ENCODE measurements around the gene GGA1. TPM values are rescaled to one million over a fixed set of nuclear protein-coding genes. Genes with fewer than 3 reads are reported as not detected.

GGA1 gene
- total RNA-seq, 3 donors from 2014 or later (not counting 1 experiment from before 2014, with no cell fraction given), result 69.3 to 87.8 (median 80.2) TPM

DNA sequence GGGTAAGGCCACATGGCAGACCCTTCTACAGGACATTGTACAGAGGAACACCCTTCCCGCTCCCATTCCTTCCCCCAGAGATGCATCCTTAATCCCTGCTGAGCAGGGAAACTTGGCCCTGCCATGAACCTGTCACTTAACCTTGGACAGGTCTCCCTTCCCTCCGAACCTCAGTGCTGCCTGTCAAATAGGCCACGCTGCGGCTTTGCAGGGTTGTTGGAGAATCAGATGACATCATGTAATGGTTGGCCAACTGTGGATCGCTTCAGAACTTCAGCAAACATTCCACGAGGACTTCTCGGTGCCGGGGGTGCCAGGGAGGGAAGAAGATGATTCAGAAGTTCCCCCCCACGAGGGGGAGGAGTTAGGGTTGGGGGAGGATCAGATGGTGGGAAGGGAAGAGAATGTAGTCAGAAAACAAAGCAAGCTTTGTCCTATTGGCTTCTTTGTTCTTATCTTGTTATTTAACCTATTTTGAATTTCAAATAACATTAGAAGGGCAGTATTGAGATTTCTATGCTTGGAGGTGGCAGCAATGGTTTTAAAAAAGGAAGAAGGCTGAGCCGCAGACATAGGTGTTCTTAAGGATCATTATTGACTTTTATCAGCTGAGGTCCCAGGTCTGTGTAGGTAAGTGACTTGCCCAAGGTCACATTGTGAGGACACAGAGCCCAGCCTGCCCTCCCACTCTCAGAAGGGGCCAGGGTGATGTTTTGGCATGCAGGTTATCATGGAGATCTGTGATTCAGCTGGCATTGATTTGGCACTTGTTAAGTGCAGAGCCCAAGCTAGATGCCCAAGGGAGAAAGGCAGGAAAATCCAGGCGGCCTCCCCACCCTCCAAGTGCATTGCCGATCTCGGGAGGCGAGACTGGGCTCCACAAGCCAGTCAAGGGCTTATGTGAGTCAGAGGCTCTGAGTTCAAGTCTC lies 45.2 kb upstream of the GGA1 start:
- H3K27ac ChIP-seq (ENCODE audit: low read length), result no peak overlapping the region
- peaks cover 30% of the 10 kb centered on the region for H3K27me3 ChIP-seq (ENCODE audit: control insufficient read depth, insufficient read depth, low read length)
- intact Hi-C loops (cut with micrococcal nuclease), result no loop called here
- no peak for DNase-seq
- no peak overlapping the region for H3K4me3 Mint-ChIP-seq
- peaks cover 24 to 48% of the 10 kb centered on the region in 2 donors for H3K27me3 Mint-ChIP-seq (ENCODE audit: low read depth in 2 of 2)
- H3K9me3 Mint-ChIP-seq, result no peaks in the 10 kb centered on the region
- H3K4me1 ChIP-seq (ENCODE audit: control insufficient read depth, insufficient read depth, low read length), result peaks cover 51% of the 10 kb centered on the region
- TF ChIP-seq, protein P1, sequence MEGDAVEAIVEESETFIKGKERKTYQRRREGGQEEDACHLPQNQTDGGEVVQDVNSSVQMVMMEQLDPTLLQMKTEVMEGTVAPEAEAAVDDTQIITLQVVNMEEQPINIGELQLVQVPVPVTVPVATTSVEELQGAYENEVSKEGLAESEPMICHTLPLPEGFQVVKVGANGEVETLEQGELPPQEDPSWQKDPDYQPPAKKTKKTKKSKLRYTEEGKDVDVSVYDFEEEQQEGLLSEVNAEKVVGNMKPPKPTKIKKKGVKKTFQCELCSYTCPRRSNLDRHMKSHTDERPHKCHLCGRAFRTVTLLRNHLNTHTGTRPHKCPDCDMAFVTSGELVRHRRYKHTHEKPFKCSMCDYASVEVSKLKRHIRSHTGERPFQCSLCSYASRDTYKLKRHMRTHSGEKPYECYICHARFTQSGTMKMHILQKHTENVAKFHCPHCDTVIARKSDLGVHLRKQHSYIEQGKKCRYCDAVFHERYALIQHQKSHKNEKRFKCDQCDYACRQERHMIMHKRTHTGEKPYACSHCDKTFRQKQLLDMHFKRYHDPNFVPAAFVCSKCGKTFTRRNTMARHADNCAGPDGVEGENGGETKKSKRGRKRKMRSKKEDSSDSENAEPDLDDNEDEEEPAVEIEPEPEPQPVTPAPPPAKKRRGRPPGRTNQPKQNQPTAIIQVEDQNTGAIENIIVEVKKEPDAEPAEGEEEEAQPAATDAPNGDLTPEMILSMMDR (IDR thresholded peaks at IDR 0.05), result no peak
- no peaks in the 10 kb centered on the region for H3K9me3 ChIP-seq (ENCODE audit: control insufficient read depth, insufficient read depth, low read length)
- no peaks in the 10 kb centered on the region for H3K36me3 Mint-ChIP-seq
- no peaks in the 10 kb centered on the region for H3K36me3 ChIP-seq (ENCODE audit: control insufficient read depth, insufficient read depth, low read length)
- no peak overlapping the region for H3K27ac Mint-ChIP-seq
- no peak for ATAC-seq
- H3K4me1 Mint-ChIP-seq, result peaks cover 31 to 36% of the 10 kb centered on the region in 2 donors
- WGBS (ENCODE audit: insufficient coverage), result 88% methylated on average over 14 of the region's 14 CpGs
- no peak overlapping the region for H3K4me3 ChIP-seq (ENCODE audit: low read length)

GRCh38 chr22:37564111-37564711 lies 44.4 kb upstream of the GGA1 start:
- ATAC-seq (no peak), DNase-seq (no peak)
- Mint-ChIP-seq H3K27ac (no peak overlapping the region), H3K4me1 (peaks cover 31 to 36% of the 10 kb centered on the region in 2 donors), H3K27me3 (ENCODE audit: low read depth in 2 of 2) (peaks cover 24 to 42% of the 10 kb centered on the region in 2 donors), H3K4me3 (no peak overlapping the region), H3K9me3 (no peaks in the 10 kb centered on the region), H3K36me3 (no peaks in the 10 kb centered on the region)
- H3K36me3 ChIP-seq (ENCODE audit: control insufficient read depth, insufficient read depth, low read length), result no peaks in the 10 kb centered on the region
- H3K4me3 ChIP-seq (ENCODE audit: low read length), result no peak overlapping the region
- H3K27ac ChIP-seq (ENCODE audit: low read length), result no peak overlapping the region
- H3K9me3 ChIP-seq (ENCODE audit: control insufficient read depth, insufficient read depth, low read length), result no peaks in the 10 kb centered on the region
- TF ChIP-seq, protein P1 (IDR thresholded peaks at IDR 0.05), result no peak
- H3K27me3 ChIP-seq (ENCODE audit: control insufficient read depth, insufficient read depth, low read length), result peaks cover 30% of the 10 kb centered on the region
- intact Hi-C loops (cut with micrococcal nuclease), result no loop called here
- 94% methylated on average over 7 of the region's 7 CpGs for WGBS (ENCODE audit: insufficient coverage)
- H3K4me1 ChIP-seq (ENCODE audit: control insufficient read depth, insufficient read depth, low read length), result peaks cover 51% of the 10 kb centered on the region

DNA sequence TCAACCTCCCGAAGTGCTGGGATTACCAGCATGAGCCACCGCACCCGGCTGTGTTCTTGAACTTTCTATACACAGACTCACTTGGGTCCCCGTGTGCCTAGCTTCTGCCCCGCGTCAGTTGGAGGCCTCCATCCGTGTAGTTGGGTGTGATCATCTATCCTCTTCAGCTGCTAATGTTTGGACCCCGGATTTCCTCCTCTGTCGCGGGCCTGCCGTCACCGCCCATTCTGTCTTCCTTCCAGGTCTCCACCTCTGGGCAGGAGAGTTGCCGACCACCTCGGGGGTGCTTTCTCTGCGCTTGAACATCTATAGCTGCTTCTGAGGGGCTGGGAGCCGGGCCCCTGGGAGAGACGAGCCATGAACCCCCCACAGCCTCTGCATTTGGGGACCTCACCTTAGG lies 42.8 kb upstream of the GGA1 start:
- Histone ChIP-seq H3K4me3 (ENCODE audit: low read length) (no peak overlapping the region), H3K27ac (ENCODE audit: low read length) (peak overlapping the region; percentile 62), H3K9me3 (ENCODE audit: control insufficient read depth, insufficient read depth, low read length) (no peaks in the 10 kb centered on the region), H3K4me1 (ENCODE audit: control insufficient read depth, insufficient read depth, low read length) (peaks cover 48% of the 10 kb centered on the region), H3K36me3 (ENCODE audit: control insufficient read depth, insufficient read depth, low read length) (no peaks in the 10 kb centered on the region), H3K27me3 (ENCODE audit: control insufficient read depth, insufficient read depth, low read length) (peaks cover 29% of the 10 kb centered on the region)
- Mint-ChIP-seq H3K36me3 (no peaks in the 10 kb centered on the region), H3K27ac (peak overlapping the region; percentile 67 to 82), H3K4me1 (peaks cover 31 to 36% of the 10 kb centered on the region in 2 donors), H3K9me3 (no peaks in the 10 kb centered on the region), H3K4me3 (peak overlapping the region; percentile 35), H3K27me3 (ENCODE audit: low read depth in 2 of 2) (peaks cover 24 to 39% of the 10 kb centered on the region in 2 donors)
- ATAC-seq, result no peak
- intact Hi-C loops (cut with micrococcal nuclease), result loop anchor here (5.0 kb wide), 1 partner anchor 79 kb away; the partner anchor contains the start of gene MFNG
- 35% methylated on average over 17 of the region's 17 CpGs for WGBS (ENCODE audit: insufficient coverage)
- no peak for DNase-seq
- TF ChIP-seq, protein P1 (IDR thresholded peaks at IDR 0.05), result no peak

All from natural killer cell (primary cell).